ENCODE data around the gene PARD6G.

The PARD6G gene

DNA sequence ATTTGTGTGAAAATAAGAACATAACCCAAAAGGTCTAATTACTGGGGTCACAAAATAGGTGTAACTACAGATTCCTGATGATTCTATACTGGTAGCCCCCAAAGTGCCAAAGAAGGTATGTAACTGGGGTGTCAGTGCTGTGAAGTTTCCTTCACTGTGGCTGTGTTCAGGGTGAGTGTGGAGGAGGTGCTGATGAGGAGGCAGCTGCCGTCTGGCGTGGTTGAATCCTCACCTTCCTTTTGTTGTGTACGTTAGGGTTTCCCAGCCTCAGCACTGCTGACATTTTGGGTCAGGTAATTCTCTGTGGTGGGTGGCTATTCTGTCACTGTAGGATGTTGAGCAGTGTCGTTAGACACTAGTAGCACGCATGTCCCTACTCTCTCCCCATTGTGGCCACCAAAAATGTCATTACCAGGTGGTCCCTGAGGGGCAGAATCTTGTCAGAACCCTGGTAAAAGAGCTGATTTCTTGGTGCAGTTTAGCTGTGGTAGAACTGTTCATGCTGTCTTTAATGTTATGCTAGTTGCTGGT, 106.8 kb downstream of the PARD6G start:
- DNase-seq = no peak

DNA sequence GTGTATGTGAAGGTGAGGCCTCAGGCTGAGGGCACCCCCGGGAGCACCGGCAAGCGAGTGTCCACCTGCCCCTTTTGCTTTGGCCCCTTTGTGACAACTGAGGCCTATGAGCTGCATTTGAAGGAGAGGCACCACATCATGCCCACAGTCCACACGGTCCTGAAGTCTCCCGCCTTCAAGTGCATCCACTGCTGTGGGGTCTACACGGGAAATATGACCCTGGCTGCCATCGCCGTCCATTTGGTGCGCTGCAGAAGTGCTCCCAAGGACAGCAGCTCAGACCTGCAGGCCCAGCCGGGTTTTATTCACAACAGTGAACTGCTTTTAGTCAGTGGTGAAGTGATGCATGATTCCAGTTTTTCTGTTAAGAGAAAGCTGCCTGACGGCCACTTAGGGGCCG, 109.3 kb downstream of the PARD6G start:
- no peak for DNase-seq

- no peak for DNase-seq
Measured at GRCh38 chr18:80137137-80137536, 110.2 kb downstream of the PARD6G start.

GRCh38 chr18:80136679-80137078, 110.6 kb downstream of the PARD6G start:
- no peak for DNase-seq

GRCh38 chr18:80135136-80135535, 112.2 kb downstream of the PARD6G start:
- DNase-seq = no peak

GRCh38 chr18:80133124-80133523, 114.2 kb downstream of the PARD6G start:
- no peak for DNase-seq

DNA sequence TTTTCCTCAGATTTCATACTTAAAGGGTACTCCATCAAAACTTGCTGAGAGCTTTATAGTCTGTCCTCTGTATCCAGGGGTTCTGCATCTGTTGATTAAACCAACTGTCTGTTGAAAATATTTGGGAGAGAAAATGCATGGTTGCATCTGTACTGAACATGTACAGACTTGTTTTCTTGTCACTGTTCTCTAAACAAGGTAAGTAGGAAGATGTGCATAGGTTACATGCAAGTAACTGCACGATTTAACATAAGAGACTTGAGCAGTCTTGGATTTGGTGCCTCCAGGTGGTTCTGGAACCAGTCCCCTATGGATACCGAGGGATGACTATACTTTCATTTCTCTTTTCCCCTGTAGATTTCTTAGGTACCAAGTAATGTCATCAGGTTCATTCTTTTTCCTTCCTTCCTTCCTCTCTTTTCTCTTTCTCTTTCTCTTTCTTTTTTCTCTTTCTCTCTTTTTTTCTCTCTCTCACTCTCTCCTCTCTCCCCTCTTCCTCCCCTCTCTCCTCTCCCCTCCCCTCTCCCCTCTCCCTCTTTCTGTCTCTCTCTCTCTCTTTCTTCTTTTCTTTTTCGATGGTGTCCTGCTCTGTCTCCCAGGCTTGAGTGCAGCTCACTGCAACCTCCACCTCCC, 115.0 kb downstream of the PARD6G start:
- DNase-seq = no peak

- DNase-seq = peak; percentile 23
Measured at GRCh38 chr18:80130555-80130954, 116.8 kb downstream of the PARD6G start.

DNA sequence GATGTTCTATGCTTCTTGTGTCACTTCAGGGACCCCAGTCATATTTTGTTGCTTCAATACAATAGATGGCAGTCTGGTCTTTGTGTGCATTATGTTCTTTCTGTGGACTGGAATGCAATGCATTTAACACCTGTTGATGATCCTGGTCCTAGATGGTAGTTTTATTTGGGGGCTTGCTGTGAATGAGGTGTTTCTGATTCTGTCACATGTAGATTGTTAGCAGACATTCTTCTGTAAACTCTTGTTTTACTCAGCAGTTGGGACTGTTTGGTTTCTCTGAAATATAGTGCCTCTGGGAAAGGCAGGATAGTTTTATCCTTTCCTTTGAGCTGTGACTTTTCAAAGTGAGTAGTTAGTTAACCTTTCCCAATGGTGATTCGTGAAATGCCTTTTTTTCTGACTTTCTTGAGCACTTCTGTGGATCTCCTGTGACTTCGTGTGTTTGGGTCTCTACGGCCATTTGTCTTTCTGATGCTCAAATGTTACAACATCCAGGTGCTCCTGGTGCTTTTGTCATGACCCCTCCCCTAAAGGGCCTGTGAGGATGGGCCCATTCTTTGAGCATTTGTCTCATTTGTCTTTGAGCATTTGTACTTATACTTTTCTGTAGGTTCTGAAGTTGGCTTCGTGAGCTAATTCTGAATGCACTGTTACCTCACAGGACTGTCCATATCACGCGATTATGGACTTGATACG, 117.5 kb downstream of the PARD6G start:
- no peak for DNase-seq

- no peak for DNase-seq
Measured at GRCh38 chr18:80127635-80128034, 119.7 kb downstream of the PARD6G start.

GRCh38 chr18:80126797-80127196, 120.5 kb downstream of the PARD6G start:
- peak; percentile 18 for DNase-seq

- DNase-seq = no peak
Measured at GRCh38 chr18:80124131-80124530, 123.2 kb downstream of the PARD6G start.

- no peak for DNase-seq
Measured at GRCh38 chr18:80120932-80121331, 126.4 kb downstream of the PARD6G start.

DNA sequence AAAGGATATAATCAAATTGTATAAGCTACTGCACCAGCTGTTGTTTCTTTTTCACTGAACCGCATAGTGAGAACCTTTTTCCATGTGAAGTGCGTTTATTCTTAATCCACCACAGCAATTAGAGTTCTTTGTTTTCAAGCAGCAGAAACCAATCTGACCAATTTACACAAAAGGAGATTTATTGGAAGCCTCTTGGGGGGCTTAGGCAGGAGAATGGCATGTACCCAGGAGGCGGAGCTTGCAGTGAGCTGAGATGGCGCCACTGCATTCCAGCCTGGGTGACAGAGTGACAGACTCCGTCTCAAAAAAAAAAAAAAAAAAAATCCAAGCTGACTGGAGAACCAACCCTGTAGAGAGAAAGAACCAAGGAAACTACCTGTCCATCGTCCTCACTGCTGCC, 128.2 kb downstream of the PARD6G start:
- DNase-seq = no peak

DNA sequence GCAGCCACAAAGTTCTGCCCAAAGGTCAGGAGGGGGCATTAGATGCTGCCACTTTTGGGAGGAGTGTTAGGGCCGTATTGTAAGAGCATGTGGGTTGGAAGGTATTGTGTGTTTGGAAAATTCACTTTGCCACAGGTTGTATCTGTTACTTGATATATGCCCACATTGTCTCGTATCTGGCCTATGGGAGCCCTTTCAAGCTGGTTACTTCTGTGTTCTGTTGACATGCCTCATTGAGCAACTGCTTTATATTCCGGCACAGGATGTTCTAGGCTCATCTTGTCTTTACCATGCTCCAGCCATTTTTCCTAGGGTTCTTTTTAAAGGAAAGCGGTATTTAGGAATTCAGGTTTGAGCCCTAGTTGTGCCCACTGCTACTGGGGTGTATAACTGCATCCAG, 132.3 kb downstream of the PARD6G start:
- no peak for DNase-seq

DNA sequence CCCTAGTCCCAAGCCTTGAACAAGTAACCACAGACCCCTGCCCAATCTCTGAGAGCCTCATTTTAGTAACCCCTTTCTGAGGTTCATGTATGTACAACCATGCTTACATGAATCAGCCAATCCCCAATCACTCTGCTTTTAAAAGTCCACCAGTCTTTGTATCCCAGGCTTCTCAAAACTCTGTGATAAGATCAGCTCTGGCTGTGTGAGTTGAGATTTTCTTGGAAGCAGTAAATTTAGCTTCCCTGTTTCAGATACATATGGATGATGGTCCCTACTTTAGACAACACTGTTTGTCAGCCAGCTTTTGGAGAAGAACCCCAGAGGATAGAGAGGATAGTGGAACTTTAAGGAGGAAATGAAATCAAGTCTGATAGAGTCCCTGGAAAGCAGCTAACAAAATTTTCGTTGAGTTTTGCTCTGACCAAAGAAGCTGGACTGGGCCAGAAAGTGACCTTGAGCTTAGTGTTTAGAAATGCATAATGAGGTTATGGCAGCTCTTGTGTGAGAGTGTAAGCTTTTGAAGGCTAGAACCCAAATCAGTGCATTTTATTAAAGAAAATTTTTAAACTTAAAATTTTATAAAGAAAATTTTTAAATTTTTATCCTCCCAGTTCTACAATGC, 134.6 kb downstream of the PARD6G start:
- DNase-seq = no peak

DNA sequence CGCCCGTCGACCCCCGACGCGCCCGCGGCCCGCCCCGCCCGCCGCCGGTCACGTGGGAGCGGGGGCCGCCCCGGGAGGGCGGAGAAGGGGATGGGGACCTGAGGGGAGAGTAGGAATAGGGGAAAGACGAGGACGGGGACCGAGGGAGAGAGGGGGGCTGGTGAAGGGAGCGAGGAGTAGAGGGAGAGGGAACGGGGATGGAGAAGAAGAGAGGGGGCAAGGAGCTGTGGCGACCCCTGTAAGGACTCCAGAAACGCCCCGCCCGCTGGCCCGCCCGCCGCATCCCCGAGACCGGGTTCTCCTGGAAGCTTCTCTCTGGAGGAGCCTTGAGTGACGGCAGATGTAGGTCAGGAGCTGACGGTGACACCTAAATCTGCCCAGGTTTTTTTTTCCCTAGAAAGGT, 137.6 kb downstream of the PARD6G start:
- DNase-seq = peak; percentile 29

GRCh38 chr18:80108739-80109675, 138.3 kb downstream of the PARD6G start, which contains the start of gene ADNP2:
Gene ADNP2, plus strand, starts transcription at chr18:80109262. Its CDS starts 8,281 bp downstream, at chr18:80117543.
- DNase-seq = peak; percentile 77

DNA sequence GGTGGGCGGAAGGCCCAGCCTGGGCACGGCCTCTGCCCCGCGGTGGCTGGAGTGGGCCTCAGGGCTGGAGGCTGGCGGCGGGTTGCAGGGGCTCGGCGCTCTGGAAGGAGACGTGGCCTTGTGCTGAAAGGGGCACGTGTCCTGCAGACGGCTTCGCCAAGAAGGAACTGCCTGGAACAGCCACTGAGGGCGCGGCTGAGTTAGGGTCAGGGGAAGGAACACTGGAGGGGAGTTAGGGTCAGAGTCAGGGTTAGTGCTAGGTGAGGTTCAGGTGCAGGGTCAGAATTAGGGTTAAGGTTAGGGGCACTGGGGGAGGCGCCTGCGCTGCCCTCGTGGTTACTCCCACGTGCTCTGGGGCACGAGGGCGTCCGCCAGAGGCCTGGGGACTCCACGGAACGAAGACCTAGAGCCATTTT, 139.2 kb downstream of the PARD6G start:
- no peak for DNase-seq

DNA sequence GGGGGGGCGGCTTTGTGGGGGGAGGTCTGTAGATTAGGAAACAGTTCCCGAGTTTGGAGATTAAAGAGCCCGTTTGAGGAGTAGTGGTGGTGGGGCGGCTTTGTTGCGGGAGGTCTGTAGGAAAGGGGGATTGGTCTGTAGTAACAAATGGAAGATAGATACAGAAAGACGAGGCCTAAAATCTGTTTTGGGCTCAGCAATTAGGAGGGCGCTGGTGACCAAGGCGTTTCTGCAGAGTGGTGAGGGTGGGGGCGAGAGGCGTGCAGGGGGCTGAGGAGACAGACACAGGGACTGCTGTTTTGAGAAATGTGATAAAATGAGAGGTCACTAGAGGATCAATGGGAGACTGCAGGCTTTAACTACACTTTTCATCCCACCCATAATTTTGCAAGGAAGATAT, 139.9 kb downstream of the PARD6G start:
- no peak for DNase-seq

Measured in effector CD8-positive, alpha-beta T cell (primary cell).